H1 (cell line): ENCODE measurements around the gene KRTAP10-12. TPM values are rescaled to one million over a fixed set of nuclear protein-coding genes. Genes with fewer than 3 reads are reported as not detected.

Experiments
- CTCF ChIA-PET: fragments of 300-600 bp; sonication (Branson Sonifier 250); formaldehyde crosslinking; loops from one replicate; lab custom pipeline; 2021; ENCODE audit not compliant: partially characterized antibody; lab: Charles Lee
- POLR2A ChIA-PET: fragments of 300-600 bp; sonication (Branson Sonifier 250); formaldehyde crosslinking; loops from one replicate; lab custom pipeline; 2021; ENCODE audit warnings: inconsistent platforms; ENCODE audit not compliant: partially characterized antibody; lab: Charles Lee
- DNase-seq, 2 experiments: peaks; one replicate each; pipeline versions ENCODE4 v3.0.0 to v3.0.0-alpha.2; 2010 to 2022; ENCODE audit warnings: low spot score in 2 of 2, low read depth in 1 of 2, mixed read lengths in 1 of 2
- FAIRE-seq: peaks from 2 replicates; lab custom pipeline; 2011; peaks lifted over from hg19 to GRCh38; lab: Jason Lieb, UNC
- H2AFZ ChIP-seq: 2 replicates; pipeline ENCODE4 v1.8.1; 2012; ENCODE audit warnings: low read length, inconsistent platforms
- H2AK5ac ChIP-seq: 2 replicates; pipeline ENCODE4 v1.6.1; 2013; ENCODE audit warnings: low read depth, low read length
- H2BK120ac ChIP-seq: replicated peaks from 2 replicates; pipeline ENCODE3; 2013; ENCODE audit warnings: low read depth, low read length, inconsistent platforms
- H2BK12ac ChIP-seq: 2 replicates; pipeline ENCODE4 v1.6.1; 2013; ENCODE audit warnings: low read depth, low read length
- H2BK15ac ChIP-seq: 2 replicates; pipeline ENCODE4 v1.6.1; 2013; ENCODE audit warnings: low read length
- H2BK20ac ChIP-seq: 2 replicates; pipeline ENCODE4 v1.6.1; 2013; ENCODE audit warnings: low read length
- H2BK5ac ChIP-seq: 2 replicates; pipeline ENCODE4 v1.6.1; 2013; ENCODE audit warnings: low read depth, low read length
- H3K14ac ChIP-seq: 2 replicates; pipeline ENCODE4 v1.6.1; 2013; ENCODE audit warnings: inconsistent platforms; ENCODE audit not compliant: insufficient read length
- H3K18ac ChIP-seq: 2 replicates; pipeline ENCODE4 v1.6.1; 2013; ENCODE audit warnings: low read length; ENCODE audit errors: extremely low read depth
- H3K23ac ChIP-seq: 2 replicates; pipeline ENCODE4 v1.6.1; 2013; ENCODE audit warnings: inconsistent platforms; ENCODE audit not compliant: insufficient read length
- H3K23me2 ChIP-seq: 2 replicates; pipeline ENCODE4 v1.6.1; 2013; ENCODE audit warnings: low read depth, low read length
- H3K27ac ChIP-seq: 2 replicates; pipeline ENCODE4 v1.6.1; 2011; ENCODE audit warnings: low read depth, low read length, inconsistent platforms
- H3K27me3 ChIP-seq, 4 experiments: replicated peaks in 1 of 4; 1 replicate in 1 of 4; 2 replicates in 3 of 4; pipeline versions ENCODE4 v1.6.1 to v1.8.1; 2011 to 2013; ENCODE audit warnings: low read length in 3 of 4, mild to moderate bottlenecking in 3 of 4, inconsistent platforms in 2 of 4, mixed read lengths in 2 of 4, moderate library complexity in 1 of 4; ENCODE audit not compliant: control insufficient read depth in 3 of 4, insufficient read depth in 3 of 4; ENCODE audit errors: extremely low read depth in 1 of 4
- H3K36me3 ChIP-seq, 4 experiments: 2 replicates each; pipeline versions ENCODE4 v1.6.1 to v1.8.1; 2011 to 2013; ENCODE audit warnings: mild to moderate bottlenecking in 4 of 4, low read length in 3 of 4, moderate library complexity in 2 of 4, control low read depth in 1 of 4, inconsistent platforms in 1 of 4; ENCODE audit not compliant: insufficient read depth in 4 of 4, control insufficient read depth in 2 of 4
- H3K4ac ChIP-seq: replicated peaks from 2 replicates; pipeline ENCODE3; 2013; ENCODE audit warnings: low read length, low read depth, mixed read lengths, inconsistent platforms; ENCODE audit not compliant: insufficient read length
- H3K4me1 ChIP-seq, 4 experiments: replicated peaks in 1 of 4; 1 replicate in 1 of 4; 2 replicates in 3 of 4; pipeline versions ENCODE4 v1.6.1 to v1.8.1; 2011 to 2013; ENCODE audit warnings: low read length in 3 of 4, inconsistent platforms in 2 of 4, mixed read lengths in 1 of 4; ENCODE audit not compliant: insufficient read depth in 4 of 4, control insufficient read depth in 3 of 4
- H3K4me2 ChIP-seq, 2 experiments: 2 replicates each; pipeline versions ENCODE4 v1.6.1 to v1.8.1; 2011 to 2013; ENCODE audit warnings: low read depth in 2 of 2, low read length in 2 of 2, control low read depth in 1 of 2, inconsistent platforms in 1 of 2, mild to moderate bottlenecking in 1 of 2; ENCODE audit not compliant: insufficient read depth in 1 of 2
- H3K4me3 ChIP-seq, 4 experiments: fragments of 200-600, 300-600 bp in 1 of 4; sonication (generic), shearing (Covaris generic), sonication (Bioruptor Twin) in 1 of 4; 2 replicates each; pipeline versions ENCODE4 v1.5.1 to v1.8.1; 2011 to 2016; ENCODE audit warnings: low read length in 4 of 4, low read depth in 3 of 4, control low read depth in 2 of 4, inconsistent platforms in 2 of 4, mild to moderate bottlenecking in 2 of 4, mixed read lengths in 1 of 4, moderate library complexity in 1 of 4; ENCODE audit not compliant: insufficient read depth in 2 of 4; ENCODE audit errors: extremely low read depth in 1 of 4
- H3K56ac ChIP-seq: replicated peaks from 2 replicates; pipeline ENCODE3; 2013; ENCODE audit warnings: low read depth, mild to moderate bottlenecking, mixed read lengths, low read length, inconsistent platforms; ENCODE audit not compliant: insufficient read length
- H3K79me1 ChIP-seq: 2 replicates; pipeline ENCODE4 v1.6.1; 2013; ENCODE audit warnings: low read depth, low read length, control low read depth
- H3K79me2 ChIP-seq, 2 experiments: 2 replicates each; pipeline versions ENCODE4 v1.6.1 to v1.8.1; 2012 to 2013; ENCODE audit warnings: low read length in 2 of 2, mild to moderate bottlenecking in 2 of 2, inconsistent platforms in 1 of 2; ENCODE audit not compliant: insufficient read depth in 2 of 2, control insufficient read depth in 1 of 2
- H3K9ac ChIP-seq, 4 experiments: replicated peaks in 1 of 4; 1 replicate in 1 of 4; 2 replicates in 3 of 4; pipeline versions ENCODE4 v1.6.1 to v1.8.1; 2011 to 2013; ENCODE audit warnings: low read depth in 3 of 4, low read length in 3 of 4, control low read depth in 2 of 4, mild to moderate bottlenecking in 2 of 4, moderate library complexity in 2 of 4, inconsistent platforms in 1 of 4; ENCODE audit errors: extremely low read depth in 1 of 4
- H3K9me3 ChIP-seq, 2 experiments: 2 replicates each; pipeline versions ENCODE4 v1.6.1 to v1.8.1; 2012 to 2013; ENCODE audit warnings: mild to moderate bottlenecking in 2 of 2, moderate library complexity in 2 of 2, control low read depth in 1 of 2, inconsistent platforms in 1 of 2, low read depth in 1 of 2, low read length in 1 of 2, mixed read lengths in 1 of 2; ENCODE audit not compliant: insufficient read depth in 2 of 2
- H4K20me1 ChIP-seq, 2 experiments: replicated peaks in 1 of 2; 2 replicates each; pipeline versions ENCODE3 to v1.8.1; 2011 to 2013; ENCODE audit warnings: inconsistent platforms in 2 of 2, low read length in 2 of 2, mild to moderate bottlenecking in 1 of 2; ENCODE audit not compliant: insufficient read depth in 2 of 2, control insufficient read depth in 1 of 2
- H4K5ac ChIP-seq: 2 replicates; pipeline ENCODE4 v1.6.1; 2013; ENCODE audit warnings: low read length, low read depth, mixed read lengths, inconsistent platforms; ENCODE audit not compliant: insufficient read length
- H4K8ac ChIP-seq: 2 replicates; pipeline ENCODE4 v1.8.0; 2013; ENCODE audit warnings: mild to moderate bottlenecking, moderate library complexity, low read length, inconsistent platforms; ENCODE audit not compliant: insufficient read depth; ENCODE audit errors: extremely low read depth
- H4K91ac ChIP-seq: replicated peaks from 2 replicates; pipeline ENCODE3; 2013; ENCODE audit warnings: low read length, mixed read lengths, inconsistent platforms; ENCODE audit not compliant: insufficient read length
- CHD2 ChIP-seq: IDR thresholded peaks from 2 replicates; pipeline ENCODE4 v1.6.1; 2012; ENCODE audit warnings: low read length, improper control_type of control experiment
- GABPA ChIP-seq: IDR thresholded peaks from 2 replicates; pipeline ENCODE4 v1.6.1; 2011; ENCODE audit warnings: mild to moderate bottlenecking, low read length, moderate library complexity, borderline replicate concordance; ENCODE audit not compliant: insufficient read depth
- RBBP5 ChIP-seq: IDR thresholded peaks from 2 replicates; pipeline ENCODE4 v1.7.1; 2012; ENCODE audit warnings: low read depth, mild to moderate bottlenecking, inconsistent platforms, low read length, moderate library complexity, borderline replicate concordance
- SAP30 ChIP-seq: fragments of 300-600 bp; sonication (generic); IDR thresholded peaks from 2 replicates; pipeline ENCODE4 v1.7.1; 2012; ENCODE audit warnings: low read length, moderate library complexity, mild to moderate bottlenecking, inconsistent platforms; ENCODE audit not compliant: insufficient read depth, insufficient replicate concordance
- SIN3A ChIP-seq, 2 experiments: IDR thresholded peaks in 1 of 2; conservative IDR thresholded peaks in 1 of 2; 2 replicates each; pipeline ENCODE4 v1.6.1; 2011 to 2012; ENCODE audit warnings: low read length in 2 of 2, improper control_type of control experiment in 1 of 2, low read depth in 1 of 2, mild to moderate bottlenecking in 1 of 2
- SIRT6 ChIP-seq: IDR thresholded peaks from one replicate; pipeline ENCODE4 v1.7.1; 2012; ENCODE audit warnings: low read length, inconsistent platforms
- TEAD4 ChIP-seq: IDR thresholded peaks from 2 replicates; pipeline ENCODE4 v1.6.1; 2012; ENCODE audit warnings: low read depth, low read length, inconsistent platforms, mixed read lengths
- polyA plus RNA-seq, 7 experiments: library from polyadenylated mRNA; depleted of rRNA in 3 of 7; stranded (reverse) in 5 of 7; unstranded in 2 of 7; fragments of >200 nt in 5 of 7; fragments of 200-250 nt in 2 of 7; gene quantifications; 1 replicate in 5 of 7; 2 replicates in 1 of 7; 4 replicates in 1 of 7; pipeline versions ENCODE4 v1.2.1 to v1.2.3, GENCODE V29; 2011 to 2013; ENCODE audit warnings: missing spikeins in 2 of 7, mixed read lengths in 2 of 7
- total RNA-seq: library from RNA; stranded (reverse); fragmentation: NEBNext Ultra II Directional; extraction: Animal tissue kit (Norgen Biotek cat#: 25700); gene quantifications from 2 replicates; pipeline ENCODE4 v1.2.1, GENCODE V29; 2021
- TF ChIP-seq, protein P1 (sequence below): IDR thresholded peaks from 2 replicates; pipeline ENCODE4 v1.6.1; 2011; ENCODE audit warnings: low read length, improper control_type of control experiment

Gene KRTAP10-12
- total and polyA plus RNA-seq, 2 of the 8 experiments (the other 6 are each of a cell fraction or from before 2014, with no cell fraction given), result not detected

DNA sequence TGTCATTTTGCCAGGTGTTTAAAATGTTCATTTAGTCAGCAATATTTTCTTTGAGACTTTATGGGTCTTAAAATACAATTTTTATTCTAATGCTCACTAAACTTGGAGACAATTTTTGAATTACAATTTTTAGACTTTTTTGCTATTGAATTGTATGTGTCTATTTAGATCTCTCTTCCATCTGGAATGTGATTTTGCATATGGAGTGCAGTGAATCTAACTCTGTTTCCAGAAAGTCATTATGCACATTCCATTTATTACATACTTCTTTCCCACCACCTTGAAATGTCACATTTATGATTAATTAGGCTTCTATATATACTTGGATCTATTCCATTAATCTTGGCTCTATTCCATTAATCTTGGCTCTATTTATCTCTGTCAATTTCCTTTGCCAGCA, 20.0 kb downstream of the KRTAP10-12 start:
- no peaks in the 10 kb centered on the region for H3K79me1 ChIP-seq
- H3K4me3 ChIP-seq, result no peak overlapping the region
- no peaks in the 10 kb centered on the region for H3K9me3 ChIP-seq
- no peak overlapping the region for H3K56ac ChIP-seq
- no peak overlapping the region for H3K9ac ChIP-seq
- no peaks in the 10 kb centered on the region for H3K36me3 ChIP-seq
- no peaks in the 10 kb centered on the region for H4K20me1 ChIP-seq
- ChIA-PET CTCF (interaction anchor here (0.6 kb wide), 1 partner anchor 317 kb away, joined by 3 read pairs; no protein-coding TSS in a partner anchor), POLR2A (no interaction called here)
- no peak overlapping the region for H2BK15ac ChIP-seq
- no peaks in the 10 kb centered on the region for H3K79me2 ChIP-seq
- H3K4me2 ChIP-seq, result no peak overlapping the region
- H2BK20ac ChIP-seq, result no peak overlapping the region
- H2BK5ac ChIP-seq, result no peak overlapping the region
- H2BK120ac ChIP-seq, result no peak overlapping the region
- no peak overlapping the region for H4K8ac ChIP-seq
- no peak overlapping the region for H4K5ac ChIP-seq
- no peak for DNase-seq
- no peak overlapping the region for H2AFZ ChIP-seq
- no peak overlapping the region for H3K18ac ChIP-seq
- no peak overlapping the region for H3K4ac ChIP-seq
- no peak overlapping the region for H3K23ac ChIP-seq
- peaks cover 4% of the 10 kb centered on the region; the same call in 1 of the 2 replicates for H3K23me2 ChIP-seq
- no peak overlapping the region for H3K14ac ChIP-seq
- peaks cover 3 to 24% (median 19%) of the 10 kb centered on the region in 4 experiments for H3K27me3 ChIP-seq
- no peak overlapping the region for H4K91ac ChIP-seq
- no peak overlapping the region for H2BK12ac ChIP-seq
- H2AK5ac ChIP-seq, result no peak overlapping the region
- FAIRE-seq, result no peak
- H3K4me1 ChIP-seq, result peaks cover 5 to 20% (median 10%) of the 10 kb centered on the region in 4 experiments
- H3K27ac ChIP-seq, result no peak overlapping the region
- TF ChIP-seq SIRT6 (no peak), GABPA (no peak), SIN3A (conservative IDR thresholded peaks at IDR 0.05 in 1 of 2, IDR thresholded peaks at IDR 0.05 in 1 of 2; ENCODE audit: low read depth in 1 of 2, low read length in 2 of 2) (no peak), RBBP5 (no peak), SAP30 (no peak), CHD2 (no peak), TEAD4 (no peak)
- TF ChIP-seq, protein P1, sequence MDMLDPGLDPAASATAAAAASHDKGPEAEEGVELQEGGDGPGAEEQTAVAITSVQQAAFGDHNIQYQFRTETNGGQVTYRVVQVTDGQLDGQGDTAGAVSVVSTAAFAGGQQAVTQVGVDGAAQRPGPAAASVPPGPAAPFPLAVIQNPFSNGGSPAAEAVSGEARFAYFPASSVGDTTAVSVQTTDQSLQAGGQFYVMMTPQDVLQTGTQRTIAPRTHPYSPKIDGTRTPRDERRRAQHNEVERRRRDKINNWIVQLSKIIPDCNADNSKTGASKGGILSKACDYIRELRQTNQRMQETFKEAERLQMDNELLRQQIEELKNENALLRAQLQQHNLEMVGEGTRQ, result no peak
